SH-SY5Y (cell line): ENCODE measurements around the gene ADAM22.

ENCODE experiments used
- GATA2 ChIP-seq: IDR thresholded peaks from 2 replicates; pipeline ENCODE4 v1.6.1; 2011; ENCODE audit warnings: mild to moderate bottlenecking, low read depth, low read length
- GATA3 ChIP-seq: IDR thresholded peaks from 2 replicates; pipeline ENCODE4 v1.6.1; 2011; ENCODE audit warnings: low read depth, mild to moderate bottlenecking, low read length, moderate library complexity

DNA sequence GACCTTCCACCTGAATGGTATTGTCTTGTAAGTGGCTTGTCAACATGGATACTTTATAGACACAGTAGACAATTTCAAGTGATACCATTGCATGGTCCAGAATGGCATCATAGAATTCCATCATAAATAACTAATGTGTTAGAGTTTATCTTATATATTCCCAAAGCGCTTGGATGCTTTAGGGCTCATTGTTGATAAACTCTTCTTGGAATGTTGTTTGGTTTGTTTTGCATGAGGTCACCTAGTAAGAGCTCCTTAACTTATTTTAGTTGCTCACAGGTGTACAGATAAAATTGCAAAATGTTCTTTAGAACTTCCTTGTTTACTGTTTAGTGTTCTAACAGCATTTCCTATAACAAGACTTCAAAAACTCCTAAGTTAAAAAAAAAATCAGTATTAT lies 249.0 kb downstream of the ADAM22 start:
- no peak for TF ChIP-seq GATA2
- TF ChIP-seq GATA3, result no peak
